AG04449 (cell line): ENCODE data around the gene KCP.

Source experiments
- CTCF ChIA-PET: fragments of 350-600 bp; formaldehyde crosslinking; extraction: SDS; loops from one replicate; lab custom pipeline; 2021; ENCODE audit warnings: antibody characterized with exemption; lab: Yijun Ruan, JAX
- POLR2A ChIA-PET: fragments of 400-600, 350-600 bp; formaldehyde crosslinking; extraction: SDS; loops from one replicate; lab custom pipeline; 2020; ENCODE audit warnings: antibody characterized with exemption, inconsistent platforms; lab: Yijun Ruan, JAX
- DNase-seq: peaks from one replicate; pipeline ENCODE4 v3.0.0-alpha.2; 2010; ENCODE audit warnings: low read depth, low spot score
- H3K4me3 ChIP-seq: 2 replicates; pipeline ENCODE4 v1.5.1; 2011; ENCODE audit warnings: low read depth, mild to moderate bottlenecking, control low read depth, low read length
- CTCF ChIP-seq: IDR thresholded peaks from one replicate; pipeline ENCODE4 v1.5.1; 2011; ENCODE audit warnings: mild to moderate bottlenecking, moderate library complexity, low read length, control low read depth, inconsistent platforms; ENCODE audit not compliant: insufficient read depth; ENCODE audit errors: missing control alignments

KCP gene

GRCh38 chr7:128931190-128931798 lies 20.8 kb upstream of the KCP start:
- POLR2A ChIA-PET, result no interaction called here

DNA sequence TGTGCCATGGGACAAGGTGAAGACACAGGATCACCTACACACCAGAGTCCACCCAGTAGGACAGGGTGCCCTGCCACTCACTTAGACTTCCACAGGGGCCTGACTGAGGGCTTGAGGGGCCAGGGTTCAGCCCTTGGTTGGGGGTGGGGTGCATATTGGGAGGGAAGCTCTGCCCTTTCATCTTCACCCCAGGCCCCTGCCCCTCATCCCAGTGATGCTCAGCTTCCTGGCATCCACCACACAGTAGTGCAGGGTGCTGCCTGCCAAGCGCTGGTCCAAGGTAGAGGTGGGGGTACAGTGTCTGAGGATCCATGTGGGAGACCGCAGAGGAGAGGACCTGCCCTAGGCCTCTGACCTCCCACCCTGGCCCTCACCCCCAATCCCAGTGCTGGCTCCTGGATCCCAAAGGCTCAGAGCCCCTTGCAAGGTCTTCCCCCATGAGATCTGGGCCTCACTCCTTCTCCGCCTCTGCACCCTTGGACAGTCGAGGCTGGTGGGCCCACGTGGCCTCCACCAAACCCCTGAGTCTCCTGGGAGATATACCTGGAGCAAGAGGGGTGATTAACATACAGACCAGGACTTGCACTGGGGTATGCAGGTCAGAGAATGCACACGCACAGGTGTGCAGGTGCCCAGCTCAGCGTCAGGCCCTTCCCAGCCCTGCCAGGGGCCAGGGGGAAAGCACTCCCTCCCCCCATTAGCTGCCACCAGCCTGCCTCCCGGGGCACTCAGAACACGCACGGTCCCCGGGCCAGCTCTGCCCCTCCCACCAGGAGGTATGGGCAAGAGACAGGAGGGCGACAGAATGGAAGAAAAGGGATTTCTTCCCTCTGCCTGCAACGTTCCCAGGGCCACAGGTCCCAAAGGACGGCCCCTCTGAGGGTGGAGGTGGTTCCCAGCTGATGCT lies 18.6 kb upstream of the KCP start:
- H3K4me3 ChIP-seq, result no peak overlapping the region
- ChIA-PET POLR2A (no interaction called here), CTCF (interaction anchor here (0.9 kb wide), 1 partner anchor 10 kb away, joined by 3 read pairs; no protein-coding TSS in a partner anchor)
- TF ChIP-seq CTCF, result no peak
- DNase-seq, result no peak

More at GRCh38 chr7:128931190-128931798, 20.8 kb upstream of the KCP start:
- DNase-seq, result no peak
- no peak overlapping the region for H3K4me3 ChIP-seq
- TF ChIP-seq CTCF, result no peak
- CTCF ChIA-PET, result interaction anchor here (1.4 kb wide), 1 partner anchor 232 kb away, joined by 6 read pairs; no protein-coding TSS in a partner anchor

- ChIA-PET POLR2A (no interaction called here), CTCF (no interaction called here)
- TF ChIP-seq CTCF, result no peak
- H3K4me3 ChIP-seq, result no peak overlapping the region
- no peak for DNase-seq
Measured at GRCh38 chr7:128928159-128928813, 17.8 kb upstream of the KCP start.

- CTCF ChIA-PET, result interaction anchor here (0.6 to 1.0 kb wide), 2 partner anchors 40 to 166 kb away, joined by 3 read pairs; no protein-coding TSS in a partner anchor
- no peak overlapping the region for H3K4me3 ChIP-seq
- TF ChIP-seq CTCF, result no peak
- DNase-seq, result no peak
- POLR2A ChIA-PET, result no interaction called here
Measured at GRCh38 chr7:128924707-128925588, 14.4 kb upstream of the KCP start.

GRCh38 chr7:128923411-128923800 lies 12.9 kb upstream of the KCP start:
- CTCF ChIA-PET, result interaction anchor here (1.2 to 2.3 kb wide), 3 partner anchors 20 to 168 kb away, joined by 3 to 8 read pairs (median 7); no protein-coding TSS in a partner anchor
- H3K4me3 ChIP-seq, result no peak overlapping the region
- no peak for TF ChIP-seq CTCF
- DNase-seq, result no peak
- POLR2A ChIA-PET, result no interaction called here
